Breast epithelium (tissue), 3 donors: Measurements from ENCODE around the gene ABL1.

Source experiments
- CTCF ChIP-seq, 3 donors: fragments of 450-650 bp; IDR thresholded peaks; one replicate each; pipeline ENCODE4 v1.5.1; 2016 to 2017; ENCODE audit warnings: antibody characterized with exemption in 3 of 3, mild to moderate bottlenecking in 3 of 3, moderate library complexity in 3 of 3
- POLR2A ChIP-seq: fragments of 450-650 bp; IDR thresholded peaks from one replicate; pipeline ENCODE4 v1.6.1; 2016; ENCODE audit warnings: antibody characterized with exemption, mild to moderate bottlenecking, moderate library complexity
- POLR2AphosphoS5 ChIP-seq, 3 donors: sonication (generic); formaldehyde crosslinking; IDR thresholded peaks; one replicate each; pipeline ENCODE4 v1.6.1; 2017; ENCODE audit warnings: antibody characterized with exemption in 3 of 3

DNA sequence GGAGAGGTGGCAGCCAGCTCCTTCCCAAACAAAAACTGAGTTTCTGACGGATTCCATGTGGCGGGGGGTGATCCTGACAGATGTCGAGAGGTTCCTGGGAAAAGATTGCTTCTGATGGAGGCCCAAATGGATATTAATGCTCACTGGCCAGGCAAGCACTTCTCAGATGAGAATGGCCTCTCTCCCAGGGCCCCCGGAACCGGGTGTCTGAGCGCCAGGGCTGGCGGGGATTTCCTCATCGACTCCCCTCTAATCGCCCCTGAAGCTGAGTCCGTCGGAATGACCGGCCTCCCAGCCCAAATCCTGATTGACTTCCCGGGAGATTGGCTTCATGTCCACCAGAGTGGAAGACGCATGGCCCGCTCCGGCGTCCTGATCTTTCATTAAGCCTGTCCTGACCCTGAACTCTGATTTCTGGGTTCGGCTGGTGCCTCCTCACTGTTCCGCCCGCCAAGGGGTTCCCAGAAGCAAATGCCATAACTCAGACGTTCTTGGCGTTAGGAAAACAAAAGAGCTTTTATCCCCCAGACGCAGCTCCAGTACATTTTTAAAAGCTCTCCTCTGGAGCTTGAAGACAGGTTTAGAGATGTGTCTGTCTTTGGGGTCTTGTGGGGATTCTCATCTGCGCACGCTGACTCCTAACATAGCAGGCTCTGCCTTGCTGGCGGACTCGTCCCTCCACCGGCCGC is 86.4 kb downstream of the ABL1 start:
- no peak for TF ChIP-seq POLR2A
- no peak for TF ChIP-seq CTCF (IDR thresholded peaks at IDR 0.05)
- no peak for TF ChIP-seq POLR2AphosphoS5 (IDR thresholded peaks at IDR 0.05)
